ENCODE results near the gene IFI35. TPM values are rescaled to one million over a fixed set of nuclear protein-coding genes. Genes with fewer than 3 reads are reported as not detected.

The IFI35 gene
- total and polyA plus RNA-seq, 9 of the 15 experiments (the other 6 are each of a cell fraction or from before 2014, with no cell fraction given), result 4.4 to 13.1 (median 10.2) TPM

DNA sequence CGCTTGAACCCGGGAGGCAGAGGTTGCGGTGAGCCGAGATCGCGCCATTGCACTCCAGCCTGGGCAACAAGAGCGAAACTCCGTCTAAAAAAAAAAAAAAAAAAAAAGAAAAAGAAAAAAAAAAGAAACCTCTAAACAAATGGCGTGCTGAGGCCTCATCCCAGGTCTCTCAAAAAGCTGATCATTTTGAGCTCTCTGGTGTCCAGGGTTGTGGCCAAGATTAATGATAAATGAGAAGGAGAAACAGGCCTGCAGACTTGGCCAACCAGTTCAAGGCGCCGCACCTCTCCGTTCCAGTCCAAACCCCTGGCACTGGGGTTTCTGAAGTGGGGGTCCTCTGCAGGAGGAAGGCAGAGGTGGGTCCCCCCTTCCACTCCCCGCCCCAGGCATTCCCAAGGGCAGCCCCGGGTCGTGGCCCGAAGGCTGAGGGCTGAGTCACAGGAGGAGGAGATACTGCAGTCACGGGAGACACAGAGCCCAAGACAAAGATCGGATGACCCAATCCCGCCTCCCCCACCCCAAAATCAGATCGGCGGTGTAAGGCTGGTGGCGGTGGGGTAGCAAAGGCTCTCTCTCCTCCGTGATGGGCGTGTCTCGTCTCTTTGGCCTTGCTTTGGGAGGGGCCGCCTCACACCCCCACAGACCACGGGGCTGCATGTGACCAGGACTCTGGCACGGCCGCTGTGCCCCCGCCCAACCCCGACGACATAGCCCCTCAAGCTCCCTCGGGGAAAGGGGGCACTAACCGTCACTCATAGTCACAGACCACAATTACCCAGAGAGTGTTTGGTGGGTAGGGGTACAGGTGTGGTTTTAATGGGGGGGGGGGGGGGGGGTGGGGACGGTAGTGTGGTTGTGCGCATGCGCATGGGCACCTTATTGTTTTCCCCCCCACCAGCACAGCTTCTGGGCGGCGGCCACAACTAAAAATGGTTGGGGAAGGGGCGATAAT is 14.5 kb downstream of the IFI35 start (continued):
- TF ChIP-seq, protein P1, sequence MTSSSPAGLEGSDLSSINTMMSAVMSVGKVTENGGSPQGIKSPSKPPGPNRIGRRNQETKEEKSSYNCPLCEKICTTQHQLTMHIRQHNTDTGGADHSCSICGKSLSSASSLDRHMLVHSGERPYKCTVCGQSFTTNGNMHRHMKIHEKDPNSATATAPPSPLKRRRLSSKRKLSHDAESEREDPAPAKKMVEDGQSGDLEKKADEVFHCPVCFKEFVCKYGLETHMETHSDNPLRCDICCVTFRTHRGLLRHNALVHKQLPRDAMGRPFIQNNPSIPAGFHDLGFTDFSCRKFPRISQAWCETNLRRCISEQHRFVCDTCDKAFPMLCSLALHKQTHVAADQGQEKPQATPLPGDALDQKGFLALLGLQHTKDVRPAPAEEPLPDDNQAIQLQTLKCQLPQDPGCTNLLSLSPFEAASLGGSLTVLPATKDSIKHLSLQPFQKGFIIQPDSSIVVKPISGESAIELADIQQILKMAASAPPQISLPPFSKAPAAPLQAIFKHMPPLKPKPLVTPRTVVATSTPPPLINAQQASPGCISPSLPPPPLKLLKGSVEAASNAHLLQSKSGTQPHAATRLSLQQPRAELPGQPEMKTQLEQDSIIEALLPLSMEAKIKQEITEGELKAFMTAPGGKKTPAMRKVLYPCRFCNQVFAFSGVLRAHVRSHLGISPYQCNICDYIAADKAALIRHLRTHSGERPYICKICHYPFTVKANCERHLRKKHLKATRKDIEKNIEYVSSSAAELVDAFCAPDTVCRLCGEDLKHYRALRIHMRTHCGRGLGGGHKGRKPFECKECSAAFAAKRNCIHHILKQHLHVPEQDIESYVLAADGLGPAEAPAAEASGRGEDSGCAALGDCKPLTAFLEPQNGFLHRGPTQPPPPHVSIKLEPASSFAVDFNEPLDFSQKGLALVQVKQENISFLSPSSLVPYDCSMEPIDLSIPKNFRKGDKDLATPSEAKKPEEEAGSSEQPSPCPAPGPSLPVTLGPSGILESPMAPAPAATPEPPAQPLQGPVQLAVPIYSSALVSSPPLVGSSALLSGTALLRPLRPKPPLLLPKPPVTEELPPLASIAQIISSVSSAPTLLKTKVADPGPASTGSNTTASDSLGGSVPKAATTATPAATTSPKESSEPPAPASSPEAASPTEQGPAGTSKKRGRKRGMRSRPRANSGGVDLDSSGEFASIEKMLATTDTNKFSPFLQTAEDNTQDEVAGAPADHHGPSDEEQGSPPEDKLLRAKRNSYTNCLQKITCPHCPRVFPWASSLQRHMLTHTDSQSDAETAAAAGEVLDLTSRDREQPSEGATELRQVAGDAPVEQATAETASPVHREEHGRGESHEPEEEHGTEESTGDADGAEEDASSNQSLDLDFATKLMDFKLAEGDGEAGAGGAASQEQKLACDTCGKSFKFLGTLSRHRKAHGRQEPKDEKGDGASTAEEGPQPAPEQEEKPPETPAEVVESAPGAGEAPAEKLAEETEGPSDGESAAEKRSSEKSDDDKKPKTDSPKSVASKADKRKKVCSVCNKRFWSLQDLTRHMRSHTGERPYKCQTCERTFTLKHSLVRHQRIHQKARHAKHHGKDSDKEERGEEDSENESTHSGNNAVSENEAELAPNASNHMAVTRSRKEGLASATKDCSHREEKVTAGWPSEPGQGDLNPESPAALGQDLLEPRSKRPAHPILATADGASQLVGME (CRISPR knock-in tag; IDR thresholded peaks at IDR 0.05), result peak; percentile 41; the same call in 1 of the 2 replicates
- TF ChIP-seq ZBTB7A (IDR thresholded peaks at IDR 0.05; ENCODE audit: borderline replicate concordance, control insufficient read depth, low read depth, low read length) (peak; percentile 85), MCM2 (IDR thresholded peaks at IDR 0.05; ENCODE audit: low read depth) (no peak), MBD2 (IDR thresholded peaks at IDR 0.05; ENCODE audit: borderline replicate concordance, low read depth) (no peak), NELFE (IDR thresholded peaks at IDR 0.05; ENCODE audit: insufficient read depth, insufficient read length) (no peak), FOSL1 (tag; conservative IDR thresholded peaks at IDR 0.05) (peak; percentile 94), SMARCC2 (IDR thresholded peaks at IDR 0.05; ENCODE audit: low read depth) (peak; percentile 75), NFRKB (IDR thresholded peaks at IDR 0.05; ENCODE audit: low read depth) (peak; percentile 46), CREM (IDR thresholded peaks at IDR 0.05; ENCODE audit: low read depth) (peak; percentile 81), DPF2 (IDR thresholded peaks at IDR 0.05) (peak; percentile 92), SIN3A (IDR thresholded peaks at IDR 0.05; ENCODE audit: borderline replicate concordance in 2 of 2, control insufficient read depth in 1 of 2, low read depth in 2 of 2, low read length in 2 of 2) (peak; percentile 43 to 66; a peak in 1 of 4 replicates), ETV1 (tag; conservative IDR thresholded peaks at IDR 0.05; ENCODE audit: low read depth) (0 out of 2 replicates have a peak, but pooled peaks have one; percentile 53)
- TF ChIP-seq, protein P2, sequence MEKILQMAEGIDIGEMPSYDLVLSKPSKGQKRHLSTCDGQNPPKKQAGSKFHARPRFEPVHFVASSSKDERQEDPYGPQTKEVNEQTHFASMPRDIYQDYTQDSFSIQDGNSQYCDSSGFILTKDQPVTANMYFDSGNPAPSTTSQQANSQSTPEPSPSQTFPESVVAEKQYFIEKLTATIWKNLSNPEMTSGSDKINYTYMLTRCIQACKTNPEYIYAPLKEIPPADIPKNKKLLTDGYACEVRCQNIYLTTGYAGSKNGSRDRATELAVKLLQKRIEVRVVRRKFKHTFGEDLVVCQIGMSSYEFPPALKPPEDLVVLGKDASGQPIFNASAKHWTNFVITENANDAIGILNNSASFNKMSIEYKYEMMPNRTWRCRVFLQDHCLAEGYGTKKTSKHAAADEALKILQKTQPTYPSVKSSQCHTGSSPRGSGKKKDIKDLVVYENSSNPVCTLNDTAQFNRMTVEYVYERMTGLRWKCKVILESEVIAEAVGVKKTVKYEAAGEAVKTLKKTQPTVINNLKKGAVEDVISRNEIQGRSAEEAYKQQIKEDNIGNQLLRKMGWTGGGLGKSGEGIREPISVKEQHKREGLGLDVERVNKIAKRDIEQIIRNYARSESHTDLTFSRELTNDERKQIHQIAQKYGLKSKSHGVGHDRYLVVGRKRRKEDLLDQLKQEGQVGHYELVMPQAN (IDR thresholded peaks at IDR 0.05; ENCODE audit: borderline replicate concordance), result peak; percentile 31; the same call in 1 of the 2 replicates
- TF ChIP-seq, protein P3, sequence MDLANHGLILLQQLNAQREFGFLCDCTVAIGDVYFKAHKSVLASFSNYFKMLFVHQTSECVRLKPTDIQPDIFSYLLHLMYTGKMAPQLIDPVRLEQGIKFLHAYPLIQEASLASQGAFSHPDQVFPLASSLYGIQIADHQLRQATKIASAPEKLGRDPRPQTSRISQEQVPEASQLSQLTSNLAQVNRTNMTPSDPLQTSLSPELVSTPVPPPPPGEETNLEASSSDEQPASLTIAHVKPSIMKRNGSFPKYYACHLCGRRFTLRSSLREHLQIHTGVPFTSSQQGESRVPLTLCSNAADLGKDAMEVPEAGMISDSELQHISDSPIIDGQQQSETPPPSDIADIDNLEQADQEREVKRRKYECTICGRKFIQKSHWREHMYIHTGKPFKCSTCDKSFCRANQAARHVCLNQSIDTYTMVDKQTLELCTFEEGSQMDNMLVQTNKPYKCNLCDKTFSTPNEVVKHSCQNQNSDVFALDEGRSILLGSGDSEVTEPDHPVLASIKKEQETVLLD (IDR thresholded peaks at IDR 0.05), result peak; percentile 52; the same call in 1 of the 2 replicates
